Right lobe of liver (tissue), 4 donors: Measurements from ENCODE around the gene PATL1.

Experiments used
- POLR2A ChIP-seq: fragments of 450-650 bp; IDR thresholded peaks from one replicate; pipeline ENCODE4 v1.6.1; 2017; ENCODE audit warnings: antibody characterized with exemption, mild to moderate bottlenecking
- TF ChIP-seq, protein P1 (sequence below), 4 donors: fragments of 200-600 bp in 3 of 4; fragments of 450-650 bp in 1 of 4; IDR thresholded peaks; one replicate each; pipeline versions ENCODE4 v1.5.1 to v1.8.0; 2016 to 2022; ENCODE audit warnings: antibody characterized with exemption in 4 of 4, mild to moderate bottlenecking in 2 of 4
- donor health status: DM: no; HTN: no; CAD: no.
- donor health status: DM: no; HTN: no; CAD: no.
- donor health status: DM: no; HTN: yes; CAD: no.

DNA sequence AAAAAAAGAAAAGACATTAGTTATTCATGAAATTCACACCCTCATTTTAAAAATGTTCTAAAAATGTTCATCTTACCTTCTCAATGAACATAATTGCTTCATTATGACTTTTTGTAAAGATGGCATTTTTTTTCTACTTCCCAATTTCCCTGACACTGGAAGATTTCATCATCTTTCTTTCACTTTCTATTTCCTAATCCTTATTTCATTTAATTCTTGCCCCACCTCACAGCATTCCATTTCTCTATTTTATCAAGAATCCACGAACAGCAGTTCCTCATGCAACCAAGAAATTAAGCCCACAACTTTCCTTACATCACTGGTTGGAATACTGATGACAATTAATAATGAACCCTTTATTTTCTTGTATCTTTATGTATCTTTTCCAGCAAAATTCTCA is 1.9 kb downstream of the PATL1 start:
- TF ChIP-seq, protein P1, sequence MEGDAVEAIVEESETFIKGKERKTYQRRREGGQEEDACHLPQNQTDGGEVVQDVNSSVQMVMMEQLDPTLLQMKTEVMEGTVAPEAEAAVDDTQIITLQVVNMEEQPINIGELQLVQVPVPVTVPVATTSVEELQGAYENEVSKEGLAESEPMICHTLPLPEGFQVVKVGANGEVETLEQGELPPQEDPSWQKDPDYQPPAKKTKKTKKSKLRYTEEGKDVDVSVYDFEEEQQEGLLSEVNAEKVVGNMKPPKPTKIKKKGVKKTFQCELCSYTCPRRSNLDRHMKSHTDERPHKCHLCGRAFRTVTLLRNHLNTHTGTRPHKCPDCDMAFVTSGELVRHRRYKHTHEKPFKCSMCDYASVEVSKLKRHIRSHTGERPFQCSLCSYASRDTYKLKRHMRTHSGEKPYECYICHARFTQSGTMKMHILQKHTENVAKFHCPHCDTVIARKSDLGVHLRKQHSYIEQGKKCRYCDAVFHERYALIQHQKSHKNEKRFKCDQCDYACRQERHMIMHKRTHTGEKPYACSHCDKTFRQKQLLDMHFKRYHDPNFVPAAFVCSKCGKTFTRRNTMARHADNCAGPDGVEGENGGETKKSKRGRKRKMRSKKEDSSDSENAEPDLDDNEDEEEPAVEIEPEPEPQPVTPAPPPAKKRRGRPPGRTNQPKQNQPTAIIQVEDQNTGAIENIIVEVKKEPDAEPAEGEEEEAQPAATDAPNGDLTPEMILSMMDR (IDR thresholded peaks at IDR 0.05), result no peak
- TF ChIP-seq POLR2A, result no peak
